Loucy (cell line): Measurements from ENCODE around the gene YY1AP1.
"Not testable (repeated sequence)": the region's sequence is repeated elsewhere in the genome, so short reads cannot be mapped to it uniquely, and the experiment has no call there.

Experiments
- H2AFZ ChIP-seq: fragments of 200-600 bp; sonication (generic); 2 replicates; pipeline ENCODE4 v1.6.0; 2016; ENCODE audit warnings: antibody characterized with exemption, mild to moderate bottlenecking, low read length, moderate library complexity
- H3F3A ChIP-seq: fragments of 200-600 bp; 2 replicates; pipeline ENCODE4 v1.6.0; 2016; ENCODE audit warnings: antibody characterized with exemption, low read depth, mild to moderate bottlenecking
- H3K27me3 ChIP-seq: fragments of 200-600 bp; sonication (generic); 2 replicates; pipeline ENCODE4 v1.6.1; 2014; ENCODE audit warnings: low read length, mild to moderate bottlenecking; ENCODE audit not compliant: insufficient read depth, poor library complexity, severe bottlenecking
- H3K36me3 ChIP-seq: fragments of 200-600 bp; sonication (generic); 2 replicates; pipeline ENCODE4 v1.6.1; 2016; ENCODE audit warnings: low read length; ENCODE audit not compliant: insufficient read depth
- H3K4me1 ChIP-seq: fragments of 200-600 bp; sonication (generic); 2 replicates; pipeline ENCODE4 v1.5.1; 2014; ENCODE audit warnings: low read length, mild to moderate bottlenecking; ENCODE audit not compliant: insufficient read depth, poor library complexity, severe bottlenecking
- H3K4me2 ChIP-seq: fragments of 200-600 bp; sonication (generic); 2 replicates; pipeline ENCODE4 v1.6.0; 2014; ENCODE audit warnings: antibody characterized with exemption, low read length, low read depth, mild to moderate bottlenecking; ENCODE audit not compliant: poor library complexity, severe bottlenecking
- H3K4me3 ChIP-seq: fragments of 200-600 bp; sonication (generic); 2 replicates; pipeline ENCODE4 v1.5.1; 2014; ENCODE audit warnings: low read length, mild to moderate bottlenecking, mixed read lengths; ENCODE audit not compliant: poor library complexity, severe bottlenecking
- H3K79me2 ChIP-seq: fragments of 200-600 bp; sonication (generic); 2 replicates; pipeline ENCODE4 v1.6.1; 2014; ENCODE audit warnings: low read length; ENCODE audit not compliant: insufficient read depth
- H3K9ac ChIP-seq: fragments of 200-600 bp; sonication (generic); 2 replicates; pipeline ENCODE4 v1.6.0; 2014; ENCODE audit warnings: mild to moderate bottlenecking, low read depth, low read length, moderate library complexity; ENCODE audit not compliant: poor library complexity, severe bottlenecking
- H3K9me2 ChIP-seq: fragments of 200-600 bp; sonication (generic); replicated peaks from 2 replicates; pipeline ENCODE4 v1.6.1; 2016; ENCODE audit warnings: low read depth, low read length, mixed read lengths
- H3K9me3 ChIP-seq: fragments of 200-600 bp; sonication (generic); 2 replicates; pipeline ENCODE4 v1.6.1; 2014; ENCODE audit warnings: mild to moderate bottlenecking, antibody characterized with exemption, low read length, low read depth; ENCODE audit not compliant: insufficient read depth
- H4K20me1 ChIP-seq: fragments of 200-600 bp; sonication (generic); 2 replicates; pipeline ENCODE4 v1.6.0; 2014; ENCODE audit warnings: antibody characterized with exemption, low read length, mild to moderate bottlenecking; ENCODE audit not compliant: insufficient read depth, poor library complexity, severe bottlenecking
- CTCF ChIP-seq: fragments of 200-600 bp; sonication (generic); conservative IDR thresholded peaks from 2 replicates; pipeline ENCODE4 v1.5.1; 2014; ENCODE audit warnings: mild to moderate bottlenecking, antibody characterized with exemption, low read length
- EZH2phosphoT487 ChIP-seq: fragments of 200-600 bp; IDR thresholded peaks from 2 replicates; pipeline ENCODE4 v1.6.1; 2018; ENCODE audit warnings: antibody characterized with exemption, mild to moderate bottlenecking, moderate library complexity, borderline replicate concordance

Gene YY1AP1

DNA sequence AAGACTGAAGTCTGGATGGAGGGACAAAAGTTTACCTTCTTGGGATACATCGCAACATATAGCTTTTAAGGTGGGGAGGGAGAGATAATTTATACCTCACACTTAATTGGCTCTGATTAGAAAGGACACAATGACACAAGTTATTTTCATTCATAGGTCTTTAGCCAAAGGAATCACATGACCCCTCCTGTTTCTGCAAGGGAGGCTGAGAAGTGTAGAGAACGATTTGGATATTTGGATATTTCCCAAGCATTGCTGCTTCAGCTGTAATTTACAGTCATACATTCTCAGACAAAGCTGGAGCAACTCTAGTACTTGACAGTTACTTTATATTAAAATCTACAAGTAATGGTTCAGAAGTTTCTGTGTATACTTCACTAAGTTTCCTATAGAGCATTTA, 24.5 kb upstream of the YY1AP1 start:
- Histone ChIP-seq H3K9me2 (no peaks in the 10 kb centered on the region), H4K20me1 (no peaks in the 10 kb centered on the region), H3K27me3 (no peaks in the 10 kb centered on the region), H3K4me1 (no peaks in the 10 kb centered on the region), H3K4me2 (no peak overlapping the region), H3K4me3 (no peak overlapping the region), H3K9ac (no peak overlapping the region), H2AFZ (no peak overlapping the region), H3K9me3 (no peaks in the 10 kb centered on the region), H3K79me2 (peaks cover 14% of the 10 kb centered on the region; the same call in 1 of the 2 replicates), H3F3A (no peaks in the 10 kb centered on the region), H3K36me3 (peaks cover 28% of the 10 kb centered on the region; the same call in 1 of the 2 replicates)
- TF ChIP-seq CTCF (no peak), EZH2phosphoT487 (no peak)

GRCh38 chr1:155712636-155713035, 24.1 kb upstream of the YY1AP1 start:
- not testable (repeated sequence) for H3K9me3 ChIP-seq, H3F3A ChIP-seq, H3K27me3 ChIP-seq, H2AFZ ChIP-seq, H3K4me1 ChIP-seq, H3K4me2 ChIP-seq, H3K9ac ChIP-seq, H3K9me2 ChIP-seq, H3K4me3 ChIP-seq, H4K20me1 ChIP-seq
- peak; percentile 45 for TF ChIP-seq CTCF
- Histone ChIP-seq H3K79me2 (peaks cover 19% of the 10 kb centered on the region), H3K36me3 (peaks cover 27% of the 10 kb centered on the region; the same call in 1 of the 2 replicates)

DNA sequence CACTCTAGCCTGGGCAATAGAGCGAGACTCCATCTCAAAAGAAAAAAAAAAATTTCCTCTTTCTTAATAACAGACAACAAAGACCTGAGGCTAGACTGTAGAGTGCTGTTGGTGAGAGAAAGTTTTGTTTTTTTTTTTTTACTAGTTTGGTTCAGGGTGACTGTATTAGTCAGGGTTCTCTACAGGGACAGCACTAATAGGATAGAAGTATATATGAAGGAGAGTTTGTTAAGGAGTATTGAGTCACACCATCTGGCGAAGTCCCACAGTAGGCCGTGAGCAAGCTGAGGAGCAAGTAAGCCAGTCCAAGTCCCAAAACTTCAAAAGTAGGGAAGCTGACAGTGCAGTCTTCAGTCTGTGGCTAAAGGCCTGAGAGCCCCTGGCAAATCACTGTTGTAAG, 22.9 kb upstream of the YY1AP1 start:
- not testable (repeated sequence) for H3F3A ChIP-seq, H3K9ac ChIP-seq, H3K4me2 ChIP-seq, H3K4me3 ChIP-seq, H3K9me2 ChIP-seq, H3K27me3 ChIP-seq, H4K20me1 ChIP-seq, H2AFZ ChIP-seq, H3K9me3 ChIP-seq, H3K4me1 ChIP-seq
- Histone ChIP-seq H3K36me3 (peaks cover 18% of the 10 kb centered on the region; the same call in 1 of the 2 replicates), H3K79me2 (peaks cover 20% of the 10 kb centered on the region)

GRCh38 chr1:155709391-155709790, 20.8 kb upstream of the YY1AP1 start:
- no peak for TF ChIP-seq CTCF
- no peak for TF ChIP-seq EZH2phosphoT487
- H4K20me1 ChIP-seq: no peaks in the 10 kb centered on the region
- H3K4me3 ChIP-seq: no peak overlapping the region
- no peaks in the 10 kb centered on the region for H3K27me3 ChIP-seq
- no peak overlapping the region for H2AFZ ChIP-seq
- H3K9me3 ChIP-seq: no peaks in the 10 kb centered on the region
- no peaks in the 10 kb centered on the region for H3K9me2 ChIP-seq
- H3F3A ChIP-seq: no peaks in the 10 kb centered on the region
- no peaks in the 10 kb centered on the region for H3K4me1 ChIP-seq
- H3K4me2 ChIP-seq: no peak overlapping the region
- H3K9ac ChIP-seq: no peak overlapping the region
- peaks cover 18% of the 10 kb centered on the region; the same call in 1 of the 2 replicates for H3K36me3 ChIP-seq
- peaks cover 33% of the 10 kb centered on the region for H3K79me2 ChIP-seq
